ENCODE measurements around the gene SBSN.
"Not testable (repeated sequence)": the region's sequence is repeated elsewhere in the genome, so short reads cannot be mapped to it uniquely, and the experiment has no call there.

The SBSN gene

DNA sequence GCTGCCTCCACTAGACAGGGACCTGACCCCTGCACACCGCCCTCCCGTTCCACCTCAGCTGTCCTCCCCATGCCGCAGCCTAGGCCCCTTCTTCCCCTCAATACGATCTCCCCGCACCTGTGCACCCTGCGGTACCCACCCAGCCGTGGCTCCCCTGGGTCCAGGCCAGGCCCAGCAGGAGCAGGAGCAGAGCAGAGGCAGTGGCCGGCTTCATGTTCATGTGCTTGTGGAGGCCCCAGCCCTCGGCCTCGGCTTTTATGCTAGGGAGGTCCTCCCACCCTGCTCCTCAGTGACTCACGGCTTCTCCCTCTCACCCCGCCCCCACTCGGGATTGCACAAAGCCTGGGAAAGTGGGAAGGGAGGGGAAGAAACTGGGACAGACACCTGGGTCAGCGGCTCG, 26.4 kb downstream of the SBSN start:
- DNase-seq = no peak

DNA sequence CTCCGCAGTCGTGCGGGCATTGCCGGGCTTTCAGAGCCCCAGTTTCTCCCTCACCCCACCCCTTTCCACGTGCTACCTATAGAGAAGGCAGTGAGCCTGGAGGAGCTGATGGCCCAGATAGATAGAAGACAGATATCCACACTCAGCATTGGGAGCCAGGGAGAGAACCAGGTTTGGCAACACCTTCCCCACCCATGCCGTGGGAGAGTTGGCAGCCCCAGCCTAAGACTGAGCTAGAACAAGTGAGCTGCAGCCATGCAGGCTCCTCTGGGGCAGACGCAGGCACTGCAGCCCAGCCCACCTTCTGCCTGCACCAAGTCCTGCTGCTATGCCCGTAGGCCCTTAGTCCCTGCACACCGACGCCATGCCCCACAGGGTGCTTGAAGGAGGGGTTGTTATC, 27.5 kb downstream of the SBSN start:
- no peak for DNase-seq

DNA sequence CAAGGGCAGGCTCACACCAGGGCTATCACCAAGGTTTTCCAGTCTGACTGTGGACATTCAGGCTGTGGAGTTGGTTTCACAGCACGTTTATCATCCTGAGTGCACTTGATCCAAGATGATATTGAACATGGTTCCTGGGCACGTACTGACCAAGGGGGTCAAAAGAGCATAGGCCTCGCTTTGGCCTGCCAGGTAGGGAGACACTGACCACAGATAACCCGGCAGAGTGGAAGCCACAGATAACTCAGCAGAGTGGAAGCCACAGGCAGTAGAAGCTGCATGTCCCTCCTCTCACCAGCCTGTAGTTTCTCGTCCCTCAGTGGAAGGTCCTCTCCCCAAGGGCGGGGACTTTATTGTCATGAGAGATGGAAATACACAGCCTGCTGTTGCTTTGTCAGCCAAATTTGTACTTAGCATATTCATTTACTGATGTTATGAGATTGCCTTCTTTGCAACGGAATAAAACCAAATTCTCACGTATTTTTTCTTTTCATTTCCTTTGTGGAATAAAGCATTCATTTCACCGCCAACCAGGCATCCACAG, 29.1 kb downstream of the SBSN start:
- no peak for DNase-seq

DNA sequence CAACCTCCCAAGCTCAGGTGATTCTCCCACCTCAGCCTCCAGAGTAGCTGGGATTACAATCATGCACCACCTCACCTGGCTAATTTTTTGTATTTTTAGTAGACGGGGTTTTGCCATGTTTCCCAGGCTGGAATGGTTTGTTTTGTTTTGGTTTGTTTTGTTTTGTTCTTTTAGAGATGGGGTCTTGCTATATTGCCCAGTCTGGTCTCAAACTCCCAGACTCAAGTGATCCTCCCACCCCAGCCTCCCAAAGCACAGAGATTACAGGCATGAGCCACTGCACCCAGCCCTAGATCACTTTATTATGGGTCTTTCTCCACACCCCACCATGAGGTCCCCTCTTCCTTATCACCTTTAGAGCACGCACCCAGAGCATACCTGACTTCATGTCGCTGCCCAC, 29.9 kb downstream of the SBSN start:
- DNase-seq = no peak

DNA sequence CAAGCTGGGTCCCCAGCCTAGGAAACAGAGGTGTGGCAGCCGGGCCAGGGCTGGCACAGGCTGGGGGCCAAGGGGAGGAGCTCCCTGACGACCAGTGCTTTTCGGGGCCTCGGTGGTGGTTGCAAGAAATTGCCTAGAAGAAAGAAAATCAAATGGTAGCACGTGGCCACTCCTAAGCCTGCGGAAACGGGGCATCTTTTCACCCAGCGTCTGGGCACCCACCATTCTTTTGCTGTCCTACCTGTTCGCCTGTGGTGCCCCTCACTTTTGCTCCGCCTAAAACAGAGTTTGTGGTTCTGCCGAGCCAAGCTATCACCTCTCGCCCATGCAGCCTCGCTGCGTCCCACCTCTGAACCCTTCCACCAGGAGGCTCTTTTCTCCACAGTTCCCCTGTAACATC, 30.7 kb downstream of the SBSN start:
- DNase-seq = no peak

DNA sequence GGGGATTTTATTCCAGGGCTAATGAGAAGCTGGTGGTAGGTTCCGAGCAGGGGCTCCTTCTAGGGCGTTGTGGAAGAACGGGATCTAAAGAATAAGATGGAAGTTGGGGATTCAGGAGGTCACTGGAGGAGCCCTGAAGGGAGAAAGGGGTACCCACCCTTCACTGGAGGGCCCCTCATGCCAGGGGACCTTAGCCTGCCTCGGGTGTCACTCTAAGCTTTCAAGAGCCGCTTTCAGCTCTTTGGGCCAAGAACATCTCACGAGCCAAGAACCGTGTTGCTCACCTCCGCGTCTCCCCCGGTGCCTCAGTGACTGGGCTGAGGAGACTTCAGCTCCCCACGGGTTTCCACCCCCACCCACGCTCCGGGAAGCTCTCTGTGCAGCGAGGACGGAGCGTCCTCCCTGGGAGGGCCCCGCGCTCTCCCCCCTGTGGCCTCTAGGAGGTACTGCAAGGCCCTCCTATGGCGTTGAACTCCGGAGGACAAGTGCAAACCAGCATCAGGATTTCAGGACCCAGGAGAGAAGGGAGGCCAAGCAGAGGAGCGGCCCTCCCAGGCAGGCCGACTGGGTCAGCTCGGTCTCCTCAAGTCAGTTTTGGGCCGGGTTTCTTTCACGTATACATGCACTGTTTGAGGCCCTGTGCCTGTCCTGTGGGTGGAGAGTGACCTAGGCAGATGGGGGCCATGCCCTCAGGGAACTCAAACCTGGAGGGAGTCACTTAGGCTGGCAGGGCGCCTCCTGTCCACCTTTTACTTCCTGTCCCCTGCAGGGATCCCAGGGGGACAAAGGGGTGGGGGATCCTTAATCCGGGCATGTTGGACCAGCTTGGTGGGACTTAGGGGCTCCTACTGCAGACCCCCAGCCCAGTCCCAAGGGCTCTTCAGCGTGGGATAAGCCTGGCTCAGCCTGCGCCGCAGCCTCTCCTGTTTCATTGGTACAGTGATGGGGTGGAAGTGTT, 32.7 kb downstream of the SBSN start:
- DNase-seq = no peak

DNA sequence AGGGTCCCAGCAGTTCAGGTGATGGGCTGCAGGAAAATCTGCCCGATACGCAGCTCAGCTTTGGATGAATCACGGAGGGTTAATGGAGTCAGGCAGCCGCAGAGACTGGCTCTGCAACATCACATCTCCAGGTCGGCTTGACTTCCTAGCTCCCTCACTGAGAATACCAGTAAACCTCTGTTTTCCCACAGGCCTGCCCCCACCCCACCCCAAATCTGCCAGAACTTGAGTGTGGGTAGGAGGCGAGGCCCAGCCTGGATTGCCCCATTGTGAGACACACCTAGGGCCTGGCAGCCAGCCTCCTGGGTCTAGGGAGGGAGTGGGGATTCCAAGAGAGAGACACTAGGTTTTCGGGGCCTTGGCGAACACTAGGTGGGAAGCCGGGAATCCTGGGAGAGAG, 34.1 kb downstream of the SBSN start:
- DNase-seq = no peak

DNA sequence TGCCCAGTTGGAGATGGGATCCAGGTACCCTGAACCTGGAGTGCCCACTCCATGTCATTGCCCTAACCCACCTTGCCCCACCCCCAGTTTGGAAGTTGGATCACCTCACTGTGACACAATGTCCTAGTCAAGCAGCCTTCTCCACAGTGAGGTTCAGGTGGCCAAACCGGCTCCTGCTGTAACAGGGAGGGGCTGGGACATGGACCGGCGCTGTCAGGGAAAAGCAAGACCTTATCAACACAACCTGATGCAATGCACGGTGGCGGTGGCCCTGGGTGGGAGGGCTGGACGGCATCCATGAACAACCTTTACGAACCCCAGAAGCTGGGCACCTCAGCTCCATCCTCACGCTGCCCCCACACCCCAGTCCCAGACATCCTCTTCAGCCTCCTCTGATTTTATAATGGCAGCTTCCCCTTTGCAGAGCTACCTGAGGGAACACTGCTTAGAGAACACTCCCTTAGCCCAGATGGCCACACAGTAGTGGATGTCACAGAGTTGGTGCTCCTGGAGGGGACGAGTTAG, 36.2 kb downstream of the SBSN start:
- DNase-seq = no peak

DNA sequence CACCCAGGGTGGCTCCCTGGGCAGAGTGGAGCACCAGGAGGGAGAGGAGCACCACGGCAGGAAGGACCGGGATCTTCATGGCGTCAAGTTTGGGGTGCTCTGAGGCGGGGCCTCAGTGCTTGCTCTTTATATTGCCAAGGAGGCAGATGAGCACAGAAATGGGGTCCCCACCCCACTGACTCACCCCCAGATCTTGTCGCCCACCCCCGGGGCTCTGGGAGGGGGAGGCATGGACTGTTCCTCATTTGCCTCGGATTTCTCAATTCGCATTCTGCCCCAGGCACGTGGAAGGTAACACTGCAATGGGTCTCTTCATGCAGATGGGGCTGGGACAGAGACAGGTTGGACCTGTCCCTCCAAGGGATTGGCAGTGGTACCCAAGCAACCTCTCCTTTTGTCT, 37.7 kb downstream of the SBSN start, which contains the start of gene KRTDAP:
Gene KRTDAP, minus strand, starts transcription at position 101 of the 400 bp plus-strand sequence. Its CDS starts 22 bp downstream, at position 79.
- no peak for DNase-seq

DNA sequence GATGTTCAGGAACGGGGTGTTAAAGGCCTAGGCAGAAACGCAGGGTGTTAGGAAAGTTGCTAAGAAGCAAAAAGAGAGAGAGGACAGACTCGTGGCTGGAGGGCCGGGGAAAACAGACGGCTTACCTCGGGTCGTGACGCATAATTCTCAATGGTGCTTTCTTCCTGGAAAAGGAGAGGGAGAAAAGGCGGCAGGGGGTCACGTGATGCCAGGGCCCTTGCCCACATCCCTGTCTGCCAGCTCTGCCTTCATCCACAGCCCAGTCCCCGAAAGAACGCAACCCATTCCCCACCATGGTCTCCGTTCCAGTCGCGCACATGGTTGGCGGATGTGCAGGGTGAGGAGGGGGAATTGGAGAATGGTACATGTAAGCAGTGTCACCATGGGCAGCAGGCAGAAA, 39.4 kb downstream of the SBSN start:
- no peak for DNase-seq

DNA sequence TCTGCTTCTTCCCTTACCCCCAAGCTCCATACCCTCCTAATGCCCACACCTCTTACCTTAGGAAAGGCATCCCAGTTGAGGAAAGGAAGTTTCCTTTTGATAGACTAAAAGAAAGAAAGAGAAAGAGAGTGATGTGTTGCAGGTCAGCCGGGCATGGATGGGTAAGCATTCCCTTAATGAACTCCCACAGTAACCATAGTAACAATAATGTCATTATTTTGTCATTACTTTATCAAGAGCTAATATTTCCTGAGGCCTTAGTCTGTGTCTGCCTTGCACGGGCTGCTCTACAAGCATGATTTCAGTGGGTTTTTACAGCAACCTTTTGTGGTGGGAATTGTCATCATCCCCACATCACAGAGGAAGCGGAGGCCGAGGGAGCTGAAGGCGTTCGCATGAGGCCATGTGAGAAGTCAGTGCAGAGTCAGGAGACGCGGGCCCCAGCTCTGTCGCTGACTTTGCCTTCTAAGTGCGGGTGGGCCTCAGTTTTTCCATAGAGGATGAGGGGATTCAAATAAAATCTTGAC, 40.4 kb downstream of the SBSN start:
- no peak for DNase-seq

DNA sequence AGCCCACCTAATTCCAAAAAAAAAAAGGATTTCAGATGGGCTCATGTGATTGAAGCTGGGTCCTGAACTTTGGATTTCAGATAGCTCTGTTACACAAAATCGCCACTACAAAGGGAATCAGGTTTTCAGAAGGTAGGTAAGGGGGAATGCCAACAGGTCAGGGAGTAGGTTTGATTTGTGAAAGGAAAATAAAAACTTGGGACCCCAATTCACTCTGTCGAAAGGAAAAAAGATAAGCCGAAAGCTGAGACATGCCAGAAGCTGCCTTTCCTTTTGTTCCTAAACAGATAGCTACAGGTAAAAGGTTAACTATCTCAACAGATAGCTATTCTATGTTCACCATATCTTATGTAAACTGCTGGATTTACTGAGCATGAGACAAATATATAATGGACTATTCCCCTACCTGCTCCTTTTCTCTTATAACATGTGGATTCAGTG, 41.8 kb downstream of the SBSN start:
- no peak for DNase-seq

DNA sequence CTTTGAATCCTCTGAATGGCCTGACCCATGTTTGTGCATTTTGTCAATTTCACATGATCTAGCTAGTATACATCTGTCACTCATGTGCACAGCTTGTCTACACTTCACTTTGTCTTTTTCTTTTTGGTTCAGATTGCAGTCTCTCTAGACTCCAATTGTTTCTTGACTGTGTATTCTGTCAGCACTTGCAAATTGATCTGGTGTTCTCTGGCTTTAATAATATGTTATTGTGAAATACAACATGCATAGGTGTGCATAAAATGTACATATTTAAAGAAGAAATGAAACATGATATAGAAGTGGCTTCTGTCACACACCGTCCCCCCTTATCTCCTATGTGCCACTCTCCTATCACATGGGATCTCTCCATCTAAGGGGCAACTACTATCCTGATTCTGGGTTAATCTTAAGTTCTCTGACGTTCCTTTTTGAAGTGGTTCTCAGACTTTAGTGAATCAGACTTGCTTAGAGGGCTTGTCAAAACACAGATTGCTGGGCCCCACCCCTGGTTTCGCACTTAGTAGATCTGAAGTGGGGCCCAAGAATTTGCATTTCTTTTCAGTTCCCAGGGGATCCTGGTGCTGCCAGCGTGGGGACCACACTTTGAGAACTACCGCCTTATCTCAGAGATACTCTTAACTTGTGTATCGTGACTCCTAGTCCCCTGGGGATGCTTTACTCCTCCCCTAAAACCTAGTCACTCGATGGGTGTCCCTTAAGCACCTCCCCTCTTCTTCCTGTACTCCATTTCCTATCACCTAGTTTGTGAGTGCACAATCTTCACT, 43.7 kb downstream of the SBSN start:
- no peak for DNase-seq

DNA sequence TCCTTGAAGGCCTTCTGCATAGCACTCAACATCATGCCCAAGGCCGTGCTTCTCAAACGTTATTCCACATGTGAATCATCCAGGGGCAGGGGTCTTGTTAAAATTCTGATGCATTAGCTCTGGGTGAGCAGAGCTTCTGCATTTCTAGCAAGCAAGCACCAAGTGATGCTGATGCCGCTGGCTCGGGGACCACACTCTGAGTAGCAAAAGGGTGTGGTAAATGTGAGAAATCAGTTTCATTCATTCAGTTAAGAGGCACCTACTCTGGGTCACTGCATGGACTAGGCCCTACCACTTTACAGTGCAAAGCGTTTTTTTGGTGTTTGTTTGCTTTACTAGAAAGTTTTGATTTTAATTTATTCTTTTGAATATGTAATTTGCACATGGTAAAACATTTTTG, 45.0 kb downstream of the SBSN start:
- no peak for DNase-seq

DNA sequence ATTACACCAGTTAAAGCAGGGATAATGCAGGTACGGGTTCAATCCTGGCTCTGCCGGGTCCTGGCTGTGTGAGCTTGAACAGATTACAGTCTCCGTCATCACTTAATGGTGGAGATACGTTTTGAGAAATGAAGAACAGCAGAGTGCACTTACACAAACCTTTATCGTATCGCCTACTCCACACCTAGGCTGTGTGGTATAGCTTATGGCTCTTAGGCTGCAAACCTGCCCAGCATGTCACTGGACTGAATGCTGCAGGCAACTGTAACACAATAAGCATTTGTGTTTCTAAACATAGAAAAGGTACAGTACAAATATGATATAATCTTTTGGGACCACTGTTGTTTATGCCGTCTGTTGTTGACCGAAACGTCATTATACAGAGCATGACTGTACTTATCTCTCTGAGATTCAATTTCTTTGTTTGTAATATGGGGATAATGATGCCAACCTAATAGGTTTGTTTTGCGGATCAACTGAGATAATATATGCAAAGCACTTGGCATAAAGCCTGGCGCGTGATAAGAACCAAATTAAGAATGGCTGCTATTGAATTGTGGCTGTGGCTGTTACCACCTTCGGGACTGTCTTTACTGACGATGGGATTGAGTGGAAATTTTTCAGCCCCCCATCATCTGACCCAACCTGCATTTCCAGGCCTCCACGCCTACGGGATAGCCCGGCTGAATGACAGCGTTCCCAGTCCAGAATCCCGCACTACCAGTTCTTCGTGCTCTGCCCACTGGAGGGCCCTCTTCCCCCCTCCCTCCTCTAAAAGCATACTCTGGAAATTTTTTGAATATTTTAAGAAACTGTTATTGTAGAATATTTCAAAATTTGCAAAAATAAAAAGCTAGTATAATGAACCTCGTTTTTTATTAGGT, 49.1 kb downstream of the SBSN start:
- DNase-seq = no peak

DNA sequence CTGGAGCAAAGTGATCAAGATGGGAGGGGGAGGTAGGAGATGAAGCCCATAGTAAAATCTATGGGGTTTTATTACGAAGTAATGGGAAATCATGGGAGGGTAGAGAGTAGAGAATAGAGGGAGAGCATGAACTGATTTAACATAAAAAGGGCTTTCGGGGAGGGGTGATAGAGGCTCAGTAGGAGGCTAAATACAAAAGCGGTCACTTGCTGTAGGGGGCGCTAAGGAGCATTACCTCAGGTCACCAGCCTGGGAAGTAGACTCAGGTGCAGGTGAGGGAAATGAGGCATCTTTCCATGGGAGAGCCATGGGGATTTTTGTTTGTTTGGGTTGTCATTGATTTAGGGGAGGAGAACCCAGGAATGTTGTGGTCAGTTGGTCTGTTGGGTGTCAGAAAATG, 52.0 kb downstream of the SBSN start:
- DNase-seq = no peak

DNA sequence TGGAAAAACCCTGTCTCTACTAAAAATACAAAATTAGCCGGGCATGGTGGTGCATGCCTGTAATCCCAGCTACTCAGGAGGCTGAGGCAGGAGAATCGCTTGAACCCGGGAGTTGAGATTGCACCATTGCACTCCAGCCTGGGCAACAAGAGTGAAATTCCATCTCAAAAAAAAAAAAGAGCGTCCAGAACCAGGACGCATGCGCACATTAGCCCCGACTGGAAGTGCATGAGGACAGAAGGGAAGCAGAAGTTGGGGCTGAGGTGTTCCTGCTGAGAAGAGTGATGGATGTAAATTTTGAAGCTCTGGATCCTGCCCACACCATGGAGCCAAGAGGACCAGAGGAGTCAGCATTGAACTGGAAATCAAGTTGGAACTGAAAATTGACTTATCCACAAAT, 53.5 kb downstream of the SBSN start:
- DNase-seq = not testable (repeated sequence)

DNA sequence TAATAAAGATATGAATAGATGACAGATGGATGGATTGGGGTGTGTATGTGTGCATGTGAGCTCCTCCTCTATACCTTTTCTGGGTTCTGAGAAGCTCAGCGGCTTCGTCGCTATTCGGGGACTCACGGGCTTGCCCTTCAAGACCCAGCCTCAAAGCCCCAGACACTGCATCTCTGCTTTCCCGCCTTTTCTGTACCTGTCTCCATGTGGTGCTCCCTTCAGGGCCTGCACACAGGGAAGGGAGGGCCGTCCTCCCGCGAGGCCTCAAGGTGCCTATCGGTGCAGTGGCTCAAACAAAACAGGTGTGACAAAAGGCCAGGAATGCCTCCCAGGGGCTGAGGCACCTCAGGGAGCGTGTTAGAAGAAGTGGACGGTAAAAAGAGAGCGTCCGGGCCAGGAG, 54.0 kb downstream of the SBSN start:
- DNase-seq = no peak
